ENCODE data around the gene DLG2. TPM values are rescaled to one million over a fixed set of nuclear protein-coding genes. Genes with fewer than 3 reads are reported as not detected.

The DLG2 gene
- total RNA-seq, 4 donors from 2014 or later = 0.18 to 8.3 (median 2.5) TPM

GRCh38 chr11:83612891-83613766 lies 2014.0 kb downstream of the DLG2 start:
- TF ChIP-seq, protein P1, sequence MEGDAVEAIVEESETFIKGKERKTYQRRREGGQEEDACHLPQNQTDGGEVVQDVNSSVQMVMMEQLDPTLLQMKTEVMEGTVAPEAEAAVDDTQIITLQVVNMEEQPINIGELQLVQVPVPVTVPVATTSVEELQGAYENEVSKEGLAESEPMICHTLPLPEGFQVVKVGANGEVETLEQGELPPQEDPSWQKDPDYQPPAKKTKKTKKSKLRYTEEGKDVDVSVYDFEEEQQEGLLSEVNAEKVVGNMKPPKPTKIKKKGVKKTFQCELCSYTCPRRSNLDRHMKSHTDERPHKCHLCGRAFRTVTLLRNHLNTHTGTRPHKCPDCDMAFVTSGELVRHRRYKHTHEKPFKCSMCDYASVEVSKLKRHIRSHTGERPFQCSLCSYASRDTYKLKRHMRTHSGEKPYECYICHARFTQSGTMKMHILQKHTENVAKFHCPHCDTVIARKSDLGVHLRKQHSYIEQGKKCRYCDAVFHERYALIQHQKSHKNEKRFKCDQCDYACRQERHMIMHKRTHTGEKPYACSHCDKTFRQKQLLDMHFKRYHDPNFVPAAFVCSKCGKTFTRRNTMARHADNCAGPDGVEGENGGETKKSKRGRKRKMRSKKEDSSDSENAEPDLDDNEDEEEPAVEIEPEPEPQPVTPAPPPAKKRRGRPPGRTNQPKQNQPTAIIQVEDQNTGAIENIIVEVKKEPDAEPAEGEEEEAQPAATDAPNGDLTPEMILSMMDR (IDR thresholded peaks at IDR 0.05) = no peak
- no peak for TF ChIP-seq POLR2A (IDR thresholded peaks at IDR 0.05)
- no peak for DNase-seq
- H3K9me3 ChIP-seq = no peaks in the 10 kb centered on the region
- H3K27ac ChIP-seq = no peak overlapping the region
- no peak overlapping the region for H3K4me3 ChIP-seq
- no peaks in the 10 kb centered on the region for H3K27me3 ChIP-seq
- no peaks in the 10 kb centered on the region for H3K36me3 ChIP-seq
- H3K4me1 ChIP-seq = no peaks in the 10 kb centered on the region

- no peak for DNase-seq
These were observed 2015.5 kb downstream of the DLG2 start for GRCh38 chr11:83611600-83611999.

GRCh38 chr11:83611031-83611430 lies 2016.1 kb downstream of the DLG2 start:
- TF ChIP-seq POLR2A (IDR thresholded peaks at IDR 0.05) = no peak
- TF ChIP-seq, protein P1 (IDR thresholded peaks at IDR 0.05) = no peak
- no peak for DNase-seq

More at GRCh38 chr11:83611600-83611999, 2015.5 kb downstream of the DLG2 start:
- Histone ChIP-seq H3K4me1 (no peaks in the 10 kb centered on the region), H3K27me3 (no peaks in the 10 kb centered on the region), H3K4me3 (no peak overlapping the region), H3K36me3 (no peaks in the 10 kb centered on the region), H3K27ac (no peak overlapping the region), H3K9me3 (no peaks in the 10 kb centered on the region)
- no peak for TF ChIP-seq POLR2A (IDR thresholded peaks at IDR 0.05)
- TF ChIP-seq, protein P1 (IDR thresholded peaks at IDR 0.05) = no peak

DNA sequence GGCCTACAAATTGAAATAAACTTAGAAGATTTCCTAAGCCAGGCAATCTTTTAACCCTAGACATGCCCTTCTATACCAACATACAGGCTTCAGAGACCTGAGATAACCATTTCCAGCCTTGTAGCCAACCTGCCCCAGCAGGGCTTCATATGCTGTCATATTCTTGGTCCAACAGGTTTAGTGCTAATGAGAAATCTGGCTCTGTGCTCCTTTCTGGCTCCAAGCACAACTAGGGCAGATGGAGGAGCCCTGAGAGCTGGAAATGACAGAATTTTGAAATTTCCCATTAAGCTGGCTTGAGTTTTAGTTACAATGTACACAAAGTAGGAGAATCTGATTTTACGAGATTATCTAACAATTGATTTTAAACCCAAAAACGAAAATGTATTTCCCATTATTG lies 2018.0 kb downstream of the DLG2 start:
- Histone ChIP-seq H3K4me3 (no peak overlapping the region), H3K27ac (no peak overlapping the region), H3K4me1 (no peaks in the 10 kb centered on the region), H3K27me3 (no peaks in the 10 kb centered on the region), H3K9me3 (no peaks in the 10 kb centered on the region), H3K36me3 (no peaks in the 10 kb centered on the region)
- DNase-seq = no peak
- no peak for TF ChIP-seq POLR2A (IDR thresholded peaks at IDR 0.05)
- TF ChIP-seq, protein P1 (IDR thresholded peaks at IDR 0.05) = no peak

More at GRCh38 chr11:83611031-83611430, 2016.1 kb downstream of the DLG2 start:
- Histone ChIP-seq H3K4me3 (no peak overlapping the region), H3K4me1 (no peaks in the 10 kb centered on the region), H3K9me3 (no peaks in the 10 kb centered on the region), H3K36me3 (no peaks in the 10 kb centered on the region), H3K27me3 (no peaks in the 10 kb centered on the region), H3K27ac (no peak overlapping the region)

GRCh38 chr11:83608571-83608970 lies 2018.6 kb downstream of the DLG2 start:
- TF ChIP-seq, protein P1 (IDR thresholded peaks at IDR 0.05) = no peak
- no peak for TF ChIP-seq POLR2A (IDR thresholded peaks at IDR 0.05)
- Histone ChIP-seq H3K9me3 (no peaks in the 10 kb centered on the region), H3K36me3 (no peaks in the 10 kb centered on the region), H3K27ac (no peak overlapping the region), H3K4me3 (no peak overlapping the region), H3K27me3 (no peaks in the 10 kb centered on the region), H3K4me1 (no peaks in the 10 kb centered on the region)
- no peak for DNase-seq
